ENCODE results near the gene RTN4R.
"Not testable (repeated sequence)": the region's sequence is repeated elsewhere in the genome, so short reads cannot be mapped to it uniquely, and the experiment has no call there.

DNA sequence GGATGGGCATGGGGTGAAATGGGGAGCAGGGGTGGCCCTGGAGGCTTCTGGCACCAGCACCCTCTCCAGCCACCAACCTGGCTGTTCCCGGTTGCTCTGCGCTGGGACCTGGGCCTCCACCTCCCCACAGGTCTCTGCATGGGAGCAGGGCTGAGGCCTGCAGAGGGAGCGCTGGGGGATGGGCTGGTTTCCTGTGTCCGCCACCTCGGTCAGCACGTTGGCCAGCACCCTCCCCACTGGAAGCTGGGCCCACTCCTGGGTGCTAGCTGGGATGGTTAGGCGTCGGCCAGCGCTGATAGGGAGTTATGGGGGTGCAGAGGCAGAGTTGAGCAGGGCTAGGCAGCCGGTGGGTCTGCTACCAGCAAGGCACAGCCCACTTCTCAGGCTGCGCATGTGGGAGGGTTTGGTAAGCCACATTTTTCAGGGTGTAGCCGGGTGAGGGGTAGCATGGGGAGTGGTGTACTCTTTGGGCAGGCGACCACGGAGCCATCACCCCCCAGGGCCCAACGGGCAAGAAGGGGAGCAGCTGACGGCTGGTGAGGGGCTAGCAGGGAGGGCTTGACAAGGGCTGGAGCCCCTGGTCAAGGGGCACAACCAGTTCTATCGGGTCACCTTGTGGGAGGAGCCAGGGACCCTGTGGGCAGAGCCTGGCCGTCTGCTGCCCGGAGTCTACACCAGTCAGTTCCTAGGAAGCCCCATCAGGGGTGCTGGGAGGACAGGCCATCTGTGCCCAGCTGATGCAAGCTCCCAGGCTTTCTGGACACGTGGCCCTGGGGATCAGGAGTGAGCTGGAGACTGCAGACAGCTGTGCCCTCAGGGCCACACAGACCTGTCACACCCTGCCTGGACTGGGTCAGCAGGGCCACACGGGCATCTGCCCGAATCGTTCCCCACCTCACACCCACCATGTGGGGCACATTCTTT lies 2.3 kb upstream of the RTN4R start:
- TF ChIP-seq, protein P1, sequence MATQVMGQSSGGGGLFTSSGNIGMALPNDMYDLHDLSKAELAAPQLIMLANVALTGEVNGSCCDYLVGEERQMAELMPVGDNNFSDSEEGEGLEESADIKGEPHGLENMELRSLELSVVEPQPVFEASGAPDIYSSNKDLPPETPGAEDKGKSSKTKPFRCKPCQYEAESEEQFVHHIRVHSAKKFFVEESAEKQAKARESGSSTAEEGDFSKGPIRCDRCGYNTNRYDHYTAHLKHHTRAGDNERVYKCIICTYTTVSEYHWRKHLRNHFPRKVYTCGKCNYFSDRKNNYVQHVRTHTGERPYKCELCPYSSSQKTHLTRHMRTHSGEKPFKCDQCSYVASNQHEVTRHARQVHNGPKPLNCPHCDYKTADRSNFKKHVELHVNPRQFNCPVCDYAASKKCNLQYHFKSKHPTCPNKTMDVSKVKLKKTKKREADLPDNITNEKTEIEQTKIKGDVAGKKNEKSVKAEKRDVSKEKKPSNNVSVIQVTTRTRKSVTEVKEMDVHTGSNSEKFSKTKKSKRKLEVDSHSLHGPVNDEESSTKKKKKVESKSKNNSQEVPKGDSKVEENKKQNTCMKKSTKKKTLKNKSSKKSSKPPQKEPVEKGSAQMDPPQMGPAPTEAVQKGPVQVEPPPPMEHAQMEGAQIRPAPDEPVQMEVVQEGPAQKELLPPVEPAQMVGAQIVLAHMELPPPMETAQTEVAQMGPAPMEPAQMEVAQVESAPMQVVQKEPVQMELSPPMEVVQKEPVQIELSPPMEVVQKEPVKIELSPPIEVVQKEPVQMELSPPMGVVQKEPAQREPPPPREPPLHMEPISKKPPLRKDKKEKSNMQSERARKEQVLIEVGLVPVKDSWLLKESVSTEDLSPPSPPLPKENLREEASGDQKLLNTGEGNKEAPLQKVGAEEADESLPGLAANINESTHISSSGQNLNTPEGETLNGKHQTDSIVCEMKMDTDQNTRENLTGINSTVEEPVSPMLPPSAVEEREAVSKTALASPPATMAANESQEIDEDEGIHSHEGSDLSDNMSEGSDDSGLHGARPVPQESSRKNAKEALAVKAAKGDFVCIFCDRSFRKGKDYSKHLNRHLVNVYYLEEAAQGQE (IDR thresholded peaks at IDR 0.05; ENCODE audit: insufficient read depth in 1 of 2, low read depth in 2 of 2, low read length in 1 of 2) = peak; percentile 60 to 76
- TF ChIP-seq, protein P2, sequence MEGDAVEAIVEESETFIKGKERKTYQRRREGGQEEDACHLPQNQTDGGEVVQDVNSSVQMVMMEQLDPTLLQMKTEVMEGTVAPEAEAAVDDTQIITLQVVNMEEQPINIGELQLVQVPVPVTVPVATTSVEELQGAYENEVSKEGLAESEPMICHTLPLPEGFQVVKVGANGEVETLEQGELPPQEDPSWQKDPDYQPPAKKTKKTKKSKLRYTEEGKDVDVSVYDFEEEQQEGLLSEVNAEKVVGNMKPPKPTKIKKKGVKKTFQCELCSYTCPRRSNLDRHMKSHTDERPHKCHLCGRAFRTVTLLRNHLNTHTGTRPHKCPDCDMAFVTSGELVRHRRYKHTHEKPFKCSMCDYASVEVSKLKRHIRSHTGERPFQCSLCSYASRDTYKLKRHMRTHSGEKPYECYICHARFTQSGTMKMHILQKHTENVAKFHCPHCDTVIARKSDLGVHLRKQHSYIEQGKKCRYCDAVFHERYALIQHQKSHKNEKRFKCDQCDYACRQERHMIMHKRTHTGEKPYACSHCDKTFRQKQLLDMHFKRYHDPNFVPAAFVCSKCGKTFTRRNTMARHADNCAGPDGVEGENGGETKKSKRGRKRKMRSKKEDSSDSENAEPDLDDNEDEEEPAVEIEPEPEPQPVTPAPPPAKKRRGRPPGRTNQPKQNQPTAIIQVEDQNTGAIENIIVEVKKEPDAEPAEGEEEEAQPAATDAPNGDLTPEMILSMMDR (IDR thresholded peaks at IDR 0.05) = not testable (repeated sequence)
- not testable (repeated sequence) for TF ChIP-seq POLR2AphosphoS5 (IDR thresholded peaks at IDR 0.05; ENCODE audit: low read depth, low read length); TCF7L2 (IDR thresholded peaks at IDR 0.05; ENCODE audit: low read depth, low read length); SIN3A (IDR thresholded peaks at IDR 0.05; ENCODE audit: borderline replicate concordance, insufficient read depth, low read depth, low read length)

Data from Panc1 (cell line).